Hepatic stellate cell (primary cell): ENCODE measurements around the gene ADRA2B.

Experiments
- DNase-seq: peaks from one replicate; pipeline ENCODE4 v3.0.0; 2011; ENCODE audit warnings: low spot score

Gene ADRA2B

DNA sequence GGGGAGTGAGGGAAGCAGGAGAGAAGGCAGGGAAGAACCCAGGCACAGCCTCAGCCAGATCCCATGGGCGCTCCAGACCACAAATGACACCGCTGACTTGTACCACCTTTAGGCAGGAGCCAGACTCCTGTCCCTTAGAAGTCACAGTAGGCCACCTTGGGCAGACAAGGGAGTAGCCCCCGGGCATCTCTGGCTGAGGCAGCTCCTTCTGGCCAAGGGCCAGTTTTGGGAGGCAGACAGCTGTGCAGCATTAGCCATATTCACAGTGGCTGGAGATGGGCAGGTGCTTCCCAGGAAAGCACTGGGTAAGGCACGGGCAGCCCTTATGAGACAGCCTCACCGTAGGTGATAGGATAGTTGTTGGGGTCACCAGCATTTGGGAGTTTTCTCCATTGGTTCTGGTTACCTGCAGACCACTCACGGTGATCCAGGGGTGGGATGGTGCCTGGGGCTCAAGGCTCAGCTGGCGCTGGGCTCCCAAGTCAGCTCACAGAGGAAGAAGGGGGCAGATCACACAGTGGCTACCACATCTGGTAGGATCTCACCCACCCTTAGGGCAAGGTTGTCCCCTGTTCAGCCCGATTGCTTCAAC is 19.9 kb upstream of the ADRA2B start:
- no peak for DNase-seq

DNA sequence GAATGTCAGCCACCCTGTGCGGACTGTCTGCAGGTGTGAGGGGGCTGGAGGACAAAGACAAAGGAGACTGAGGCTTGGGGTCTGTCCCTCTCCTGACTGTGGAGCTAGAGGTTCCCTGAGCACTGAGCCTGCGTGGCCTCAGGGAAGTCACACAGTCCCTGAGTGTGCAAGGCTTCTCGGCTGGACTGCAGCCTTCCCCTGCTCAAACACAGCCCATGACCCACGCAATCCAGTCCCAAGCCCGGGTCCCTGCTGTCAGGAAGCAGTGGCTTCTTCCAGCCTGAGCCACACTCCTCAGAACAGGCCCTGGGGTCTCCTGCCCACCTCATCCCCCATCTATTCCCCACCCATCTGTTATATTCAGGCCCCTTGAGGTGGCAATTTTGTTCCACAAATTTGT is 19.2 kb upstream of the ADRA2B start:
- no peak for DNase-seq

DNA sequence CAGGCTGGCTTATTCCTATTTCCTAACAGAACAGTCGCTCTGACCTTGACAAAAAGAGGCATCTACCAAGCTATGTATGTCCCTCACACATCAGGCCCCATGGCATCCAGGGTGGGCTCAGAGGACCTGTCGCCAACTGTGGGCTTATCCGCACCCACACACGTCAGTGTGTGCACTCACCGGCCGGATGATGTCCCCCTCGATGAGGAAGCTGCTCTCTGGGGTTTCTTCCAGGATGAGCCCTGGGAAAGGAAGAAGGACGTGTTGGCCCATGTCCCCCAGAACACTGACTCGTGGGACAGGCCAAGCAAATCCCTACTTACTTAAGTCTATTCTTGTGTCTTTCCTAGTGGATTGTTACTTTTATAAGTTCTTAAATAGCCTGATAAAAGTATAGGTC is 18.8 kb upstream of the ADRA2B start:
- no peak for DNase-seq

DNA sequence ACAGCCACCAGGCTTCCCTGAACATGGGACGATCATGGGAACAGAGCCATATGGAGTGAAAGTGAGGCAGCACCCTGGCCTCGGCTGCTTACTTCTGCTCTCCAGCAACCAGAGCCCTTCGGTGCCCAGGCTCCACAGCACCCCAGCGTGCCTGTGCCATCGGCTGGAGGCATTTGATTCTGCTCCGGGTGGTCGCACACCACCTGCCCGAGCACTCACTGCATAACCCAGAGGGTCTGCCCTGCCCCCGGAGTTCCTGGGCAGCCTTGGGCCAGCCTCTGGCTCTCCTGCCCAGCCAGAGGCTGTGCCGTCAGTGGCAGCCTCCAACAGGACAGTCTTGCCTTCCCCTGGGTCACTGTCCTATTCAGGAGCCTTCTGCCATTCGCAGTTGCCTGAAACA is 18.1 kb upstream of the ADRA2B start:
- no peak for DNase-seq

DNA sequence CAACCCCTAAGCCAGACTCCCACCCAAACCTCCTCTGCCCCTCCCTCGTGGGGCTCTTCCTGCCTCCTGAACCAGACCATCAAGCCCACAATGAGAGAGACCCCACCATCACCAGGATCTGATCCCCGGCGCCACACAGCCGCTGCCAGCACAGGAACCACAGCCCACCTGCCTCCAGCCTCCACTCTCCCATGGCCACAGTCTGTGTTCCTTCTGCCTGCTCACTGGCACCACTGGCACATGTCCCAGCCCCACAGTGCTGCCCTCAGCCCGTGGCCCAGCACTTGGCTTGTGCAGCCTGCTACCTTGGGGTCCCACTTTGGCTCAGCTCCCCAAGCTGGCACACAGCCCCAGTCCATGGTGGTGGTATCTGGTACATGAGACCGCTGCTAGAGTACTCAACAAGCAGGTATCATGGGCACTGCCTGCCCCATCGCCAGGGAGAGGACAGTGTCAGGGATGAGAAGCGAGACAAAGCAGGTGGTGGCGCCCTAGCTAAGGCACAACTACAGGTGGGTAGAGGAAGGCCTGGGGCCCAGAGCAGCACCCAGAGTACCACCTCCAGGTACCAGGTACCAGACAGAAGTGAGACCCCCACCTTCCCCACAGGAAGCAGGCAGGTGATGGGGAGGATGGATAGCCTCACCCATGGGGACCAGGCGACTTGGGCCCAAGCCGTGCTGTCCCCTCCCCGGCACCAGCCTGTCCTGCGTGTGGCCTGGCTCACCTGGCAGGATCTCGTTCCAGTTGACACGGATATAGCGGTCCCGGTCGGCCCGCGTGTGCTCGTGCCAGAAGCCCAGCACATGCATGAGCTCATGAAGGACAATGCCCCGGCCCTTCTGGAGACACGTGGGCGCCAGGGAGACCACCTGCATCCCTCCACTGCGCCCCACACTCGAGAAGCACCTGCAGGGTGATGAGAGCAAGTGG is 15.7 kb upstream of the ADRA2B start:
- no peak for DNase-seq

DNA sequence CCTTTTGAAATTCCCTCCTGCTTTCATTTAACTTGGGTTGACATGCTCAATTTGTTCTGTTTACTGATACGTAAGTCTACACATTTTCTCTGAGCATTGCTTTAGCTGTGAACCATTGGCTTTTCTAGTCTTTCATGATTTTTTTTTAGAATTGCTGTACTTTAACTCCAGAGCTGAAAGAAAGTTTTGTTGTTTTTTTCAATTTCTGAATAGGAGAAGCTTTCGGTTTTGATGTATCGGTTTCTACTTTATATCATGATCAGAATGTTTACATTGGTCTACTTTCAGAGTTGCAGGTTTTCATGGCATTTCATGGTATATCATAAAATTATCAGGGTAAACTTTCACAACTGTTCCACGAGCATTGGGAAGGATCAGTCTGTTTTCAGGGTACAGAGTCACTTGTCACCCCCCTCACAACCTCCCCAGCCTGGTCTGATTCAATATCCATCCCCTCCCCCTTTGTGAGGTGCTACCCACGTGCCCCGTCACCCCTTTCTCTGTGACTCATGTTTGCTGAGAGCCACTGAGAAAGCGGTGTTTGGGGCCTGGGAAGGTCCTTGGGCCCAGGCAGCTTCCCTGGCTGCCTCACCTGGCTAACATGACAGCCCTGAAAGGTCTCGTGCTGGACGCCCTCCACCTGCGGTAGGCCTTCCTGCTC is 14.9 kb upstream of the ADRA2B start:
- no peak for DNase-seq

DNA sequence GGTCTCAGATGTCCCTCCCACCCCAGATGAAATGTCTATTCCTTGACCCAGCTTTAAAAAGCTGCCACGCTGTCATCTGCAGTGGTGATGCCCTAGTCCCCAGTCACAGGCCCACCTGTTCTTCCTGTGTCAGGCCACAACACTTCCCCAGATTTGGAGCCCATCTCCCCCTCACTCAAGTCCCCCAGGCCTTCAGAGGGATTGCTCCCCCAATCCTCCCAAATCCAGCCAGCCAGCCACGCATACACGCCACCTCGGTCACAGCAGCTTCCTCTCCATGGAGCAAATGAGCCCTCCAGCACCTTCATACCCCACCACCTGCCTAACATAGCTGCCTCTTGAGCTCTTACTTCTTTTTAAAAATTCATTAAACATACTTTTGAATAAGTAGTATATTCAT is 14.1 kb upstream of the ADRA2B start:
- DNase-seq: no peak

DNA sequence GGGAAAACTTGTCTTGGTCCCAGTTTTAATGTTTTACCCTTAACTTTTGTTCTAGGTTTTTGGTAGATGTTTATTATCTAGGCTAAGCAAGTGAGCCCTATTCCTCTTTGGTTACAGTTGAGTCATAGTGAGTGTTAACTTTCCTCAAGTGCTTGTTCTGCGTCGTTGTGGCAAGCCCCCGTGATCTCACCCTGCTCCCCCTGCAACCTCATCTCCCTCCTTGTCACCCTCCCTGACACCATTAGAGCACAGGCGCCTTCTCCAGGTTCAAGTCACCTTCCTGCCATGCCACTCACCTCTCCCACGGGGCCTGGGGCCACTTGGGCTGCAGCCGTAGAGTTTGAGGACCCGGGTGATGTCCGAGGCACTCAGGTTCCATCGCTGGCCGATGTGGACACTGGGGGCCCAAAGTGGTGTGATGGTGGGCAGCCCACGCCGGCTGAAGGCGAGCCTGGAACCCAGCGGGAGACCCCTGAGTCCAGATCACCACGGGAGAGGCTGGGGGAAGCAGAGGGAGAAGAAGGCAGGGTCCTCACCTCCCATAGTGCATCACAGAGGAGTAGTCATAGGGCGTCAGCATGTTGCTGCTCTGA is 13.3 kb upstream of the ADRA2B start:
- no peak for DNase-seq

DNA sequence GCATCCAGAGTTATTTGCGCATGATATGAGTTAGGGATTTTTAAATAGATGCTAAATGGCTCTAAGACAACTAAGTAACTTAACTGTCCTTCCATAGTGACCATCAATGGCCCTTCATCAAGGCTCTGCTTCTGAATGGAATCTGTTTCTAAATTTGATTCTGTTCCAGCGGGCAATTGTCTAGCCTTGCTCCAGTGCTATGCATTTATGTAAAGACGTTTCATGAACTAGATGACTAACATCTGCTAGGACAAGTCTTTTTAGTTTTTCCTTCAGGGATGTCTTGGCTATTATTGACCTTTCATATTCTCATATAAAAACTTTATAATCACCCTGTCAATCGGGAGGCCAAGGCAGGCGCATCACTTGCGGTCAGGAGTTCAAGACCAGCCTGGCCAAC is 12.1 kb upstream of the ADRA2B start:
- DNase-seq: no peak

DNA sequence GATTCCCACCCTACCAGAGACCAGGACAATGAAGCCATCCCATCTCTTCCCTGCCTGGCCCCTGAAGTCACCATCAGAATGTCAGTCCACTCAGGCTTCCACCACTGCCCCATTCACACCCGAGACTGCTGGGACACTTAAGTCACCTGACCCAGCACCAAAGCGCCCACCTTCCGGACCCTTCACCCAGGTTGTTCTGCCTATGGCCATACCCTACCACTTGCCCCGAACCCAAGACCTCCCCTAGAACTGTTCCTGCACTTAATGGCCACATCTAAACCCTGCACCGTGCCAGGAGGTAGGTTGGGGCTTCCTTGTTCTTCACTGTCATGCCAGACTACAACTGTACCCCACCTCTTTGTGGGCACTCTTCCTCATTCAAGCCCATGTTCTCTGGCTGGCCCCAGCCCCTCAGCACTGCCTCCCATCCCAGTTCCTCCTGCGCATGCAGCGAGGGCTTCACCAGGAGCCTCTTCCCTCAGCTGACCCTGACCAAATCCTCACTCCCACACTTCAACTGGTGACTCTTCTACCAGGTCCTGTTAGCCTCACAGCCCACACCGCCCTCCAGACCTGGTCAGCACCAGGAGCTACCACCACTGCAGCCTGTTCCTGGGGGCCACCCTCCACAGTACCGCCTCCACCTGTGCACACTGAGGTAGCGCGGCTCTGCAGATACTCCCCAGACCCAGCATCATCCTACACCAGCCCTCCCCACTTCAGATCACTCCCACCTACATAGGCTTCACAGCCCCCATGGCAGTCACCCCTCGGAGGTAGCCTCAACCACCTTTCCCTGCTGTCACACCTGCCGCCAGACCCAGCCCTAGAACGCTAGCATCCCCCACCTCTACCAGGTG is 8.3 kb upstream of the ADRA2B start:
- DNase-seq: no peak

DNA sequence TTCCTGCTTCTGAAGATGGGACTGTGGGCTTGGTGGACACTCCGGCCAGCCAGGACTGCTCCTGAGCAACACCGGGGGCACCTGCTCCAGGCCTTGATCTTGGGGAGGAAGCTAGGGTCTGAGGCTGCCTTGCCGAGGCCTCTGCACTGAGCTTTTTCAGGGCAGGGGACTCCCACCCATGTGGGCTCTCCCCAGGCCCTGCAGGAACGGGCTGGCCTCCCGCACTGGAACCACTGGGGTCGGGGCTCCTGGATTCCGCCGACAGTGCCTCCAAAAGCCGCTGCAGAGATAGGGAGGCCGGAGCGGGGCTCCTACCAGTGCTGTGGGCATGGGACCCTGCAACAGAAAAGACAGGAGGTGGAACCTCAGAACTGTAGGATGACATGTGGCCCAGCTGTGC is 7.6 kb upstream of the ADRA2B start:
- no peak for DNase-seq

DNA sequence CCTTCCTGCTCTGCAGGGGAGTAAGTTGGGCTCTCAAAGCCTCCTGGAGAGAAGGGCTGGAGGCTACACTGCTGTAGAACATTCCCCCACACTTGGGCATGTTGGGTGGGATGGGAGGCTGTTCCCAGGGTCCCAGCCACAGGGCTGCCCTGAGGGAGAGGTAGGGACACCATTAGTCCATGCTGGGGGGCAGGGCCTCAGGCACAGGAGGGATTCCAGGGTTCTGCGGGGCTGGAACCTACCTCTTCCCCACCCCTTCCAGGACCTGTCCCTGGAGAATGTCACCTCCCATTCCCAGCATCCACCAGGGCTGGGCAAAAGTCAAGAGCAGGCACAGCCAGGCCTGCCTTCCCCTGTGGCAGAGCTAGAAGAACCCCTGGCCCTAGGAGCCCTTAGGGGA is 6.9 kb upstream of the ADRA2B start:
- no peak for DNase-seq

DNA sequence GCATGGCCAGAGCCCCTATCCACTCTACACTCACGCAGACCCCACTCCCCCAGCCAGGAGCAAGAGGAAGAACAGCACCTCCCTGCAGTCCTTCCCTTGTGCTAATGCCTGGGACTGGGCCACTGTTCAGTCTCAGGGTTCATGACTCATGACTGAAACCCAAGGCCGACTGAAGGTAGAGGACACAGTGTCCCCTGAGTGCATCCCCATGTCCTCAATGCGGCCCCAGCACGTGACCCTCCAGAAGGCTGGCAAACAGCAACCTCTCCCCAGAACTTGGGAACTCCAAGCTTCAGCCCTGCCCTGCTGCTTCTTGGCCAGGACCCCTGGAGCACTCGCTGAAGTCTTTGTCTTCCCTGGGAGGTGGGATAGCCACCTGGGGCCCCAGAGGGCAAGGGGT is 6.0 kb upstream of the ADRA2B start:
- DNase-seq: no peak

DNA sequence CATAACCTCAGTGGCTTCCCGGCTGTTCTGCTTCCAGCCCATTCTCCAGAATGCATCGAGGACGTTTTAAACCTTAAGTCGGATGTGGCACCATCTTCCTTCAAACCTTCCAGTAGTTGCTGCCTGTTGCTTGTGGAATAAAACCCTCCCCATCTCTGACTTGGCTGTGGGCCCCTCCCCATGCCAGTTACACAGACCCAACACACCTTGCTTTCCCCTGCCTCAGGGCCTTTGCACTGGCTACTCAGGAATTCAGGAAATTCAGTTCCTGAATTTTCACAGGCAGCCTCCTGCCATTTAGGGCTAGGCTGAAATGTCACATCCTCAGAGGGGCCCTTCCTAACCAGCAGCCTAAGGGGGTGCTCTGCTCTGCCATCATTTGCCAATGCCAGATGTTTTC is 5.0 kb upstream of the ADRA2B start:
- DNase-seq: no peak

DNA sequence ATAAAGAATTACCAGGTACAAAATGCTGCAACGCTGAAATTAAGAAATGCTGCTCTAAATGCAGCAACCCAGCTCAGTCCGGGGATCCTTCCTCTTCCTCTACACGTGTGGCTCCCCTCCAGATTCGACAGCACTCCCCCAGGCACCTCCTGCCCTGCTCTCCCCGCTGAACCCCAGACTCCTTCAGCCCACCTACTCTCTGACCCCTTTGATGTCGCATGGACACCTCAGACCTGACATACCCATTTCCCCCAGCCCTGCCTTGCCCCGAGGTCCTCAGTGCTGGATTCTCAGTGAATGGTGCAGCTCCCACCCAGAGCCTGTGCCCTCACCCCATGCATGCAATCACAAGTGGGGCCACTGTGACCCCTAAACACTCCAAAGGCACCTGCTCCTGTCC is 4.6 kb upstream of the ADRA2B start:
- DNase-seq: no peak

DNA sequence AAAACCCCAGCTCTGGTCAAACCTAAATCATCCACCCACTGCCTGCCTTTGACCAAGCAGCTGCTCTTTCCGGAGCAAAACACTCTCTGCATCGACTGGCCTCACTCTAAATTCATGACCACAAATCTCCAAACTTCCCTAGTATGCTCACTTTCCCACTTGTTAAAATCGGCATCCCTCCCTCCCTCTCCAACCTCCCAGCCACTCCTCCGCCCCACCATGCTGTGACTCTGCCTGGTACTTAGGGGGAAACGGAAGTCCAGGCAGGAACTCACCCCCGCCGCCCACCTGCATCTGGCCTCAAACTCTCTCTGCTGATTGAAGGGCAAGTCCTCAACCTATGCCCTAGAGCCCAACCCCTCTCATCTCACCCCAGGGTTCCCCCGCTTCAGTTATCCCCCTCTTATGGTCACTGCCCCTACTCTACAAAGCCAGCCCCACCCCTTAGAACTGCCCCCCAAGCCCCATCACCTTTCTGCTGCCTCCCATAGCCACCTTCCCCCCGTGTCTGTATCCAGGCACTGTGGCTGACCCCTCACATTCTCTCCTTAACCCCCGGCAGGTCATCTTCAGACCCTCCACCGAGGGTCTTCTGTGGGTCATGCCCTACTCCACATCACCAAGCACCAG is 3.8 kb upstream of the ADRA2B start:
- DNase-seq: no peak

DNA sequence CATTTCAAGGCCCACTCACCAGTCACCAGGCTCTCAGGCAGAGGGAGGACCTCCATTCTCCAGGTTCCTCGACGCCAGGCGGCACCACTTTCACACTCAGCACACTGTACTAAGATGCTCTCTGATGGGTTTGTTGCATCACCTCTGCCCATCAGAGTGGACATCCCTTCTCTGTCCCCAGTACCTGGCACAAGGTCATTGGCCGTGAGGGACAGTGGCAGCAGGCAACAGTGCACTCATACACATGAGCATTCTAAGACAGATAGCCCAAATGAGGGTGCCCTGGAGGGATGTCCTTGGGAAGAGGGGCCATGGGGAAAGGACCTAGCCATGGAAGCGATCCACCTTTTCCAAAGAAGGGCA is 3.0 kb upstream of the ADRA2B start:
- no peak for DNase-seq

DNA sequence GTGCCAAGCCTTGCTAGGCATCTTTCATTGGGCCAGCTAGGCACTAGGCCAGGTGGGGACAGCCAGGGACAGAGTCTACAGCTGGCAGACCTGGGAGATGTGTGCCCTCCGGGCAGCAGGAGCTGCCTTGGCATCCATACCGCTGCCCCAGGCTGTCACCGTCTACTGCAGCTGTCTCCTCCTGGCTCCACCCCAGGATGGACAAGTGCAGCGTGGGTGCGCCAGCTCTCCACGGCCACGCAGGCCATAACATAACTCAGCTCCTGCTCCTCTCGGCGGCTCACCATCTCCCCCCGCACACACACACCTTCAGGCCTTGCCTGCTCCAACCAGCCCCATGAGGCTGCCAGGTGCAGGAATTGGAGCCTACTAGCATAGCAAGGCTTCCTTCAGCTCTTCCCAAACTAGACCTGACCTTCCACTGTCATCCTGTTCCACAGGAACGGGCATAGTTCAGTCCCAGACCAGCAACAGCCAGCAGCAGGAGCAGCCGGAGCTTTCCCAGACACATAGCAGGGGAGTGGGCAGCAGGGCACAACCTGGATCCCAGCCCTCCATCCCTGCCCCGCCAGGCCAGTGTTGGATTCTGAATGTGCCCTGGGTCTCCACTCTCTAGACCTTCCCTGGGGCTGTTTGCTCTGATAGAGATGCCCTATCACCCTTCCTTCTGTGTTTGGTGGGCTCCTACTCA is 2.5 kb upstream of the ADRA2B start:
- DNase-seq: no peak

DNA sequence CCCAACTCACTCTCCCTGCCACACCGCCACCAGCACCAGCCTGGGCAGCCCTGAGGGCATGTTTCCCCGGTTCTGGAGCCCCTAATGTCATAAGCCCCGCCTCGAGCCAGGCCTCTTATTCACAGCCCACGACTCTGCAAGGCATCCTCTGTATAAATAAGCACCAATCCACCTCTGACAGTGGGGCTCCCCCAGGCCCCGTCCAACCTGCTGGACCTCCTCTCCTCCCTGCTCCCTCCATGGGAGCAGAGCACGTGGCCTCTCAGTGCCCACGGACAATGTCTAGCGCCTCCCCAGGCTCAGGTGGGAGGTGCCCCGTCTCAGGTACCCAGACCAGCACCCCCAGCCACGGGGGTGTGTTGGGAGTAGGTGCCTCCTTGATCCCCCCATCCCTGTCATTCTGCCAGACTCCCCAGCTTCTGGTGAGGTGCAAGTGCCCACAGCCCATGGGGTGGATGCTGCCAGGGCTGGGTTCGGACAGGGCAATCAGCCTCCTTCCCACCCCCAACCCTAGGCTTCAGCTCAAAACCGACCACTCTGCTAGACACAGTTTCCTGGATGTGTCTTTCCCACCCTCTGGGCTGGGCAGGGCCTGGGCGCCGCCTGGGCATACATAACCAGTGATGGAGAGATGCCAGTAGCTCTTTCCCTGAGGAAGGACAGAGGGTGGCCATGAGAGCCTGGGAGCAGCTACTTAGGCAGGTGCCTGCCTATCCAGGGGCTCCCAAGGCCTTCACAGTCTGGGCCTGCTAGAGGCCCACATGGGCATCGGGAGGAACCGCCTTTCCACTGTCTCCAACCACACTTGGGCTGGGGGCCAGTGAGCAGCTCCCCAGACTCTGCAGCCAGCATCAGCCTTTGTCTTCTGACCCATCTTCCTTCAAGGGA is 1.6 kb upstream of the ADRA2B start:
- no peak for DNase-seq
